Stomach smooth muscle (tissue), 2 donors: Measurements from ENCODE around the gene VIPR2.

Experiments
- H3K27ac ChIP-seq: one replicate; pipeline ENCODE4 v1.7.0; 2013; ENCODE audit warnings: mild to moderate bottlenecking, low read length, inconsistent platforms
- H3K27me3 ChIP-seq, 2 donors: one replicate each; pipeline ENCODE4 v1.7.0; 2013; ENCODE audit warnings: low read length in 2 of 2; ENCODE audit not compliant: insufficient read depth in 2 of 2, control insufficient read depth in 1 of 2
- H3K36me3 ChIP-seq, 2 donors: one replicate each; pipeline ENCODE4 v1.7.0; 2013; ENCODE audit warnings: low read length in 2 of 2; ENCODE audit not compliant: control insufficient read depth in 2 of 2, insufficient read depth in 2 of 2
- H3K4me1 ChIP-seq: one replicate; pipeline ENCODE4 v1.7.0; 2013; ENCODE audit warnings: low read length; ENCODE audit not compliant: control insufficient read depth, insufficient read depth
- H3K4me3 ChIP-seq, 2 donors: one replicate each; pipeline ENCODE4 v1.7.0; 2013; ENCODE audit warnings: low read length in 2 of 2
- H3K9ac ChIP-seq, 2 donors: one replicate each; pipeline ENCODE4 v1.7.0; 2013; ENCODE audit warnings: low read length in 2 of 2, mild to moderate bottlenecking in 1 of 2
- H3K9me3 ChIP-seq, 2 donors: one replicate each; pipeline ENCODE4 v1.7.0; 2013; ENCODE audit warnings: low read length in 2 of 2; ENCODE audit not compliant: control insufficient read depth in 2 of 2
- donor health status: healthy.
- donor health status: Pancreatic carcinoma.

The VIPR2 gene

GRCh38 chr7:158979635-158980351, 164.9 kb downstream of the VIPR2 start:
- Histone ChIP-seq H3K9ac (no peak overlapping the region), H3K4me1 (peaks cover 17% of the 10 kb centered on the region), H3K27me3 (no peaks in the 10 kb centered on the region), H3K36me3 (no peaks in the 10 kb centered on the region), H3K4me3 (no peak overlapping the region), H3K27ac (peak overlapping the region; percentile 24), H3K9me3 (peaks cover 4 to 27% of the 10 kb centered on the region in 2 donors)

GRCh38 chr7:158979023-158979529, 165.6 kb downstream of the VIPR2 start:
- Histone ChIP-seq H3K9ac (no peak overlapping the region), H3K4me1 (peaks cover 17% of the 10 kb centered on the region), H3K9me3 (peaks cover 4 to 27% of the 10 kb centered on the region in 2 donors), H3K27ac (peak overlapping the region; percentile 24), H3K27me3 (no peaks in the 10 kb centered on the region), H3K4me3 (no peak overlapping the region), H3K36me3 (no peaks in the 10 kb centered on the region)
